Activated T-helper 1 cell treated with Interleukin-2 at 50 U/mL for 16 hours (primary cell): ENCODE results near the gene RGS7BP.

Experiments used
- DNase-seq: peaks from one replicate; pipeline ENCODE4 v3.0.0-alpha.2; 2020; ENCODE audit warnings: low read depth

The RGS7BP gene

DNA sequence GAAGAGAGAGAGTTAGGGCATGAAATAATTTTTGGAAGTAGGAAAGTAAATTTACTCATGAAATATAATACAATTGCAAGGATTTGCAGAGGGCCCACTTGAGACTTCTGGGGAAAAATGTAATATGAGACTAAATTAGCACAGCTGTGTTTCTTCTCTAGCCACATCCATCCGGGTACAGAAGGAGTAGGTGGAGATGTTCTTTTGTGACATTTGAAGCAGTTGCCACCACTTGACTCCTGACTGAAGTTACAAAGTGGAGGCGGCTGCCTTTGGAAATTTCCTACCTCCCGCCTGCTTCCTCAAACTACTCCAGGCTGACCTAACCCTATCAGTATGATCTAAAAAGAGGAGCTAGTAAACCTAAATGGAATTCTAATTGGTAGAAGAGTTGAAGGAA, 126.4 kb downstream of the RGS7BP start:
- DNase-seq: no peak

DNA sequence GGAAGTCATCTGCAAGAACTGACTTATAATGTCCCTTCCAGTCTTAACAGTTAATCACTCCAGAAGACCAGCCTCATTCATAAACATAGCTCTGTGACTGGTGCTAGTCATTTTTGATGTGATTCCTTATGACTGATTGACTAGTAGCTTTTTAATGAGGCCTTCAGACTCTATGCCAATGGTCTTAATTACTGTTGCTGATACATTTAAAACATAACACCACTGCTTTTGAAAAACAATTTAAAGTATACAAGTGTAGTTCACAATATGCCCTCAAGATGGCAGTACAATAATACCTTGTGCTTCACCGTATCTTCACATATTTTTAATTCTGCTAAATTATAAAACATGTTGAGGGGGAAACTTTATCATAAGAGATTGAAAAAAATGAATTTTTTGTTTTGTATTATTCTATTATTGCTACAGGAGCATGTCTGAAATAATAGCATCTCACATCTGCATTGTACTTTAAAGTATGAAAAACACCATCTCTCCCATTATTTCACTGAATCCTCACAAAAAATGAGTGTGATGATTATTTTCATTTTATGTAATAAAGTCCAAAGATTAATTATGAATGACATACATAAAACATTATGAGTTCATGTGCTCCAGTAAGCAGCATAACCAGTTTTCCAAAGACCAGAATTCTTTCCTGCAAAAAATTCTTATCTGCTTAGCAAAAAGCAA, 129.3 kb downstream of the RGS7BP start:
- no peak for DNase-seq

DNA sequence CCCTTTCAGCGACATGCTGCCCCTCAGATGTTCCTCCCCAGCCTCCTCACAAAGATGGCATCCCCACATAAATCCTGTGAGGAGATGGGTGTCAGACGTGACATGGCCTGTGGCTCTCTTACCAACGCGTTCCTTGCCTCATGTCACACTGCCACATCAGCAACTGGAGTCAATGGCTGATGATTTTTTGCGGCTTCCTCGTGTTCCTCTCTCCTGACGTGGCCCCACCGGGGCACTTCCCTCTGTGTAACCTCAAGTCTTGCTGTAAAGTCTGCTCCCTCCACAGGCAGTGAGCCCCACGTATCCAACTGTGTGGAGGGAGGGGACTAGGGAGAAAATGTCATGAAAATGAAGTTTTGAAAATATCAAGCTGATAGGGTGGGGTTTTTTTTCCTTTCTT, 131.3 kb downstream of the RGS7BP start:
- no peak for DNase-seq

DNA sequence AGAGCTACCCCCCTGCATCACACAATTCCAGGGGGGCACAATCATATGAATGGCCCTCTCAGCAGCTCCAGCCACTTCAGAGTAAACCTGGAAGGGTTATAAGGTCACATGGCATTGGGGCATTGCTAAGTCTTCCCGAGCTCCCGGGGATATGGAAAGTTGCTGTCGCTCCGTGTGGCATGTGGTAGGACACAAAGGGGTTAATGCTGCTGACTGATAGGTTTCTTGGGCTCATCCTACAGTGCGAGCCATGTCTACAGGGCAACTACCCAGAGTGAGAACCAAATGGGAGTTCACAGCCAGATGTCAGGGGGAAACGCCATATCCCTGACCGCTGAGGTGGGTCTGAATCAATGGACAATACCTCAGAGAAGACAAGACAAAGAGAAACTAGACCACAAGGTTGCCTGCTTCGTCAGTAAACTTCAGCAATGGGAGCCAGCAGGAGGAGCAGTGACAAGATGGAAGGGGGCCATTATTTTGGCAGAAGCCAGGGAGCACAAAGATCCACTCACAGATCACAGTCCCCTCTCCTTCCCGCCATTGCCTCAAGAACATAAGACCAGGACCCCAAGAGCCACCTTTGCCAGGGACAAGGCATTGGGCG, 132.1 kb downstream of the RGS7BP start:
- DNase-seq: no peak

DNA sequence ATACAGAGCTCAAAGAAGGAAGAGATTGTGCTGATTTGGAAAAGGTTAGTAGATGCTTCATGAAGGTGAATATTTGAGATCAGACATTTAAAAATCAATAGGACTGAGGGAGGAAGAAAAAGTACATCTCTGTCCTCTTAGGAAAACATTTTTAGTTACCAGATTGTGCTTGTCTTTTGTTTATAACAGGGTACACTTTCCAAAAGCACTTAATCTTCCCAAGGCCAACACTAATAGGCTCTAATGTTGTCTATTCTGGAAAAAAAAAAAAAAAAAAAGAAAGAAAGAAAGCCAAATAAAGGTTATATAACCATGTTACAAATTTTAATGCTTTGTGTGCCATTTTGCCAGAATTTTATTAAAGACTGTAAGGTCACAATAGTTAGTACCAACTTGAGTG, 139.0 kb downstream of the RGS7BP start:
- no peak for DNase-seq

DNA sequence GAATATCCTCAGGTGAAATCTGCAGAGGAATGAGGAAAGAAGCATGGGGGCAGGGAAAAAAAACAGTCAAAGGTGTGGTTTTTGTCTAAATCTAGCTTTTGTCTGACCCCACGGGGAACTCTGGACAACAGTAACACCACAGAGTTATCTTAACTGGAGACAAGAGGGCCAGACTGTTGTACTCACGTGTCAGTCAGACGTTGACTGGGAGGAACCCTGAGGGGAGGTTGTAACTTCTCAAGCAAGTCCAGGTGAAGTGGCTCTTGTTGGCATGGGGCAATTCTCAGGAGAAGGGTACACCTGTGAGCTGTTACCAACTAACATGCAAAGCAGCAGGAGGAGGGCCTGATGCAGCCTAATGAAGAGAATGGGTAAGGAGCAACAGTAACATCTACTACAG, 140.4 kb downstream of the RGS7BP start:
- no peak for DNase-seq

DNA sequence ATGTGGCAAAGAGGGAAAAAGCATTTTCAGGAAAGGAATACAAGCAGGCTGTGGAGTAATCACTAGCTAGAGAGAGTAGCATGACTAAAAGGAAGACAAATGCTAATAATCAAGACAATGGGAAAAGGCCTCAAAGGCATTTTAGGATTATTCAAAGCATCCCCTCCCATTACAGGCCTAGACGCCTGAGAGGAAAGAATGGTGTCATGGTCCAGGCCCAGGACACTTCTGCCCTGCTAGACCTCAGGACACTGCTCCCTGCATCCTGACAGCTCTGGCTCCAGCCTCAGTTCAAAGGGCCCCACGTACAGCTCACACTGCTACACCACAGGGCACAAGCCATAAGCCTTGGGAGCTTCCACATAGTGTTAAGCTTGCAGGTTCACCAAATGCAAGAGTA, 143.7 kb downstream of the RGS7BP start:
- no peak for DNase-seq

DNA sequence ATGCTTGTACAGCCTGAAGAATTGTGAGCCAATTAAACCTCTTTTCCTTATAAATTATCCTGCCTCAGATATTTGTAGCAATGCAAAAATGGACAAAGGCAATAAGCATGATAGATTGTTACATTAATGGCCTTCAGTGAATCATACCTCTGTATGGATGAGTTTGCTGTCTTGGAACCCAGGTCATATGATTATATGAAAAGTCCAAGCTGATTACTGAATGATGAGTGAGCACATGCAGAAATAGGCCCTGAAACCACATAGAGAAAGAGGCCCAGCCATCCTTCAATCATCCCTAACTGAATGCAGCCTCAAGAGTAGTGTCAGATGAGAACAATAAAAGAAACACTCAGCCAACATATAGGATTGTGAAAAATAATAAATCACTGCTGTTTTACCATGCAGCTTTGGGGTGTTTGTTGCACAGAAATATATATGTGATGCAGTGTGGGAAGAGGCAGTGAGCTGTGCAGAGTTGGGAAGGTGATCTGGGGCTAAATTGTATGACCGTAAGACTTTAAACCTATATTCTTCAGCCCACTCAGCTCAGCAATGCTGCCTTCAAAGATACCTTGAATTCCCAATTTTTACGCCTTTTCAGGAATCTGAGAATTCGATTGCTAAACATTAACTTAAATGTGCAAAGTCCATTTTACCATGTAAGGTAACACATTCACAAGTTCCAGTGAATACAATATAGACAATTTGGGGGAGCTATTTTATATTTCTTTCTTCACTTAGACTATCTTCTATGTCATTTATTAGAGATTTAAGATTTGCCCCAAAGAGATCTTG, 148.1 kb downstream of the RGS7BP start:
- DNase-seq: no peak

DNA sequence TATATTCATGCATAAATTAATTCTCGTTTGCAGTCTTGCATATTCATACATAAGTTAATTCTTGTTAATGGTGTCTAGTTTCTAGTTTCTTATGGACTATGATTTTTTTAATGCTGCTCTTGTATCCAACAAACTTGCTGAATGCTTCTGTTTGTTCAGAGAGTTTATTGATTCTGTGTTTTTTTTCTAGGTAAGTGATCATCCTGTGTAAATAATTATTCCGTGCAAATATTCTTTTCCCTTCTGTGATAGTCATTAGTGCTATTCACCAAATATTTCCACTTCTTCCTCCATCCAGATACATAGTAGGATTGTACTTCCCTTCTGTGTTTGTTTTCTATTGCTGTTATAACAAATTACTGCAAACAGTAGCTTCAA, 148.7 kb downstream of the RGS7BP start:
- DNase-seq: no peak

DNA sequence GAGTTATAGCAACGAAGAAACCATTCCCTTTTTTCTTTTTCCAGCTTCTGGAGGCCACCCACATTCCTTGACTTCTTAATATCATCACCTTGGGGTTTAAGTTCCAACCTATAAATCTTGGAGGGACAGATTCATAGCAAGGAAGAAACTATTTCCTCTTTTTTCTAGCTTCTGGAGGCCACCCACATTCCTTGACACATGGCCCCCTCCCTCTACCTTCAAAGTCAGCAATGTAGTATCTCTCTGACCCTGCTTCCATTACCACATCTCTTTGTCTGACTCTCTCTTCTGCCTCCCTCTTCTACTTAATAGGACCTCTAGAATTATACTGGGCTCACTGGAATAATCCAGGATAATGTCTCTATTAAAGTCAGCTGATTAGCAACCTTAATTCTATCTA, 149.8 kb downstream of the RGS7BP start:
- no peak for DNase-seq

DNA sequence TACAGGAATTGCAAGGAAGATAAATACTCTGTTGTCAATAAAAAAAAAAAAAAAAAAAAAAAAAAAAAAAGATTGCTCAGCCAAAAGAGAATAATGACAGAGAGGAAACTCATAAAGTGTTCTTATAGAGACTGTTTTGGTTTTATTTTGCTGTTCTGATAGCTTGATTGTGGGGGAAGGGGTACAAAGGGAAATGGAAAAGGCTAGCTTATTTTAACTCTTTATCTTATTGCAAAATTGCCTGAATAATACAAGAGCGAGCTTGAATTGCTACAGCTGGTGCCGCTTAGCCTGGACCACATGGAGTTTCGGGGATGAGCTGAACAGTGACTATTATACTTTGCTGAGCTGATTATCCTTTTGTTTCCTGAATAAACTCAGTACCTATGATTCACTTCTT, 153.5 kb downstream of the RGS7BP start:
- no peak for DNase-seq
